GM23338 (cell line): ENCODE measurements around the gene ST14. TPM values are rescaled to one million over a fixed set of nuclear protein-coding genes. Genes with fewer than 3 reads are reported as not detected.

Experiments used
- ATAC-seq: fragments of 200-7000 bp; cut with Tn5 transposase; 3 replicates; pipeline ENCODE4 v1.9.1; 2020
- DNase-seq: peaks from one replicate; pipeline ENCODE4 v3.0.0-alpha.2; 2015; ENCODE audit warnings: low spot score
- H2AFZ ChIP-seq: fragments of 200-600 bp; sonication (generic); 2 replicates; pipeline ENCODE4 v1.8.0; 2016; ENCODE audit warnings: antibody characterized with exemption, mild to moderate bottlenecking, moderate library complexity
- H3F3A ChIP-seq: fragments of 200-600 bp; sonication (generic); replicated peaks from 2 replicates; pipeline ENCODE4 v1.8.0; 2017; ENCODE audit warnings: antibody characterized with exemption, mixed run types, low read depth
- H3K27ac ChIP-seq: fragments of 200-600 bp; sonication (generic); 2 replicates; pipeline ENCODE4 v1.6.1; 2016; ENCODE audit warnings: low read depth
- H3K27me3 ChIP-seq: fragments of 200-600 bp; sonication (generic); 2 replicates; pipeline ENCODE4 v1.8.0; 2016; ENCODE audit warnings: mild to moderate bottlenecking, mixed run types, moderate library complexity; ENCODE audit not compliant: insufficient read depth
- H3K36me3 ChIP-seq: fragments of 200-600 bp; sonication (generic); 2 replicates; pipeline ENCODE4 v1.8.0; 2016; ENCODE audit warnings: mild to moderate bottlenecking; ENCODE audit not compliant: insufficient read depth
- H3K4me1 ChIP-seq: fragments of 200-600 bp; sonication (generic); 2 replicates; pipeline ENCODE4 v1.8.0; 2016; ENCODE audit warnings: mild to moderate bottlenecking, moderate library complexity; ENCODE audit not compliant: insufficient read depth
- H3K4me2 ChIP-seq: fragments of 200-600 bp; sonication (generic); 2 replicates; pipeline ENCODE4 v1.7.1; 2017; ENCODE audit warnings: mixed run types
- H3K4me3 ChIP-seq: fragments of 200-600 bp; sonication (generic); 2 replicates; pipeline ENCODE4 v1.6.1; 2016; ENCODE audit warnings: mixed run types
- H3K79me2 ChIP-seq: fragments of 200-600 bp; sonication (generic); replicated peaks from 2 replicates; pipeline ENCODE4 v1.8.0; 2017; ENCODE audit warnings: mild to moderate bottlenecking; ENCODE audit not compliant: insufficient read depth
- H3K9me2 ChIP-seq: fragments of 200-600 bp; sonication (generic); 2 replicates; pipeline ENCODE4 v1.8.0; 2017; ENCODE audit not compliant: insufficient read depth
- H4K20me1 ChIP-seq: fragments of 200-600 bp; sonication (generic); replicated peaks from 2 replicates; pipeline ENCODE4 v1.8.0; 2017; ENCODE audit warnings: mild to moderate bottlenecking; ENCODE audit not compliant: insufficient read depth
- H3K27ac Mint-ChIP-seq: 2 replicates; pipeline ENCODE4 v1.8.0; 2020; ENCODE audit warnings: inconsistent platforms, mild to moderate bottlenecking, moderate library complexity, mixed read lengths
- H3K27me3 Mint-ChIP-seq: 3 replicates; pipeline ENCODE4 v1.8.0; 2022; ENCODE audit warnings: low read depth, mild to moderate bottlenecking, moderate library complexity, mixed read lengths, inconsistent platforms; ENCODE audit not compliant: insufficient read depth, poor library complexity
- H3K36me3 Mint-ChIP-seq: 3 replicates; pipeline ENCODE4 v1.8.0; 2021; ENCODE audit warnings: low read depth, mild to moderate bottlenecking, inconsistent platforms, moderate library complexity, mixed read lengths
- H3K4me1 Mint-ChIP-seq: 3 replicates; pipeline ENCODE4 v1.8.0; 2020; ENCODE audit warnings: mild to moderate bottlenecking, inconsistent platforms, mixed read lengths
- H3K4me3 Mint-ChIP-seq: 3 replicates; pipeline ENCODE4 v1.8.0; 2021; ENCODE audit warnings: moderate library complexity, mild to moderate bottlenecking, inconsistent platforms, mixed read lengths
- H3K9me3 Mint-ChIP-seq: 3 replicates; pipeline ENCODE4 v1.8.0; 2020; ENCODE audit warnings: moderate library complexity, mild to moderate bottlenecking, inconsistent platforms, mixed read lengths
- CREB1 ChIP-seq: fragments of 250-450 bp; sonication (Bioruptor Pico); IDR thresholded peaks from 2 replicates; pipeline ENCODE4 v1.5.0; 2020; ENCODE audit warnings: low read depth, mild to moderate bottlenecking, moderate library complexity
- ETS1 ChIP-seq: IDR thresholded peaks from 2 replicates; pipeline ENCODE4 v1.6.1; 2016; ENCODE audit warnings: antibody characterized with exemption
- EZH2 ChIP-seq: fragments of 200-600 bp; sonication (generic); IDR thresholded peaks from one replicate; pipeline ENCODE4 v1.8.0; 2017; ENCODE audit warnings: antibody characterized with exemption, mild to moderate bottlenecking, low read depth; ENCODE audit not compliant: unreplicated experiment
- EZH2phosphoT487 ChIP-seq: fragments of 200-600 bp; sonication (generic); IDR thresholded peaks from one replicate; pipeline ENCODE4 v1.8.1; 2018; ENCODE audit warnings: antibody characterized with exemption; ENCODE audit not compliant: unreplicated experiment
- JUNB ChIP-seq: IDR thresholded peaks from one replicate; pipeline ENCODE4 v1.6.1; 2016; ENCODE audit warnings: antibody characterized with exemption; ENCODE audit not compliant: unreplicated experiment
- POLR2AphosphoS5 ChIP-seq: IDR thresholded peaks from 2 replicates; pipeline ENCODE4 v1.6.1; 2016; ENCODE audit warnings: antibody characterized with exemption, low read depth
- REST ChIP-seq: IDR thresholded peaks from one replicate; pipeline ENCODE4 v1.6.1; 2018; ENCODE audit warnings: antibody characterized with exemption; ENCODE audit not compliant: unreplicated experiment
- STAT1 ChIP-seq: IDR thresholded peaks from one replicate; pipeline ENCODE4 v1.6.1; 2016; ENCODE audit warnings: antibody characterized with exemption; ENCODE audit not compliant: unreplicated experiment
- ZNF114 ChIP-seq: fragments of 250-450 bp; sonication (Bioruptor Pico); IDR thresholded peaks from 2 replicates; pipeline ENCODE4 v1.5.0; 2020; ENCODE audit warnings: mild to moderate bottlenecking, moderate library complexity
- polyA plus RNA-seq: library from polyadenylated mRNA; unstranded; fragments of >200 nt; fragmentation: Nextera tagmentation; extraction: Ambion mirVana; gene quantifications from 2 replicates; pipeline ENCODE4 v1.2.1, GENCODE V29; 2016
- total RNA-seq: library from RNA; depleted of rRNA; stranded (reverse); fragments of >200 nt; shearing (Covaris generic); gene quantifications from 2 replicates; pipeline ENCODE4 v1.2.3, GENCODE V29; 2014
- TF ChIP-seq, protein P1 (sequence below): fragments of 250-450 bp; sonication (Bioruptor Pico); IDR thresholded peaks from 2 replicates; pipeline ENCODE4 v1.5.0; 2020; ENCODE audit warnings: mild to moderate bottlenecking, moderate library complexity

Gene ST14
- total and polyA plus RNA-seq, 2 experiments from 2014 or later, result 7.9 to 32.7 TPM

DNA sequence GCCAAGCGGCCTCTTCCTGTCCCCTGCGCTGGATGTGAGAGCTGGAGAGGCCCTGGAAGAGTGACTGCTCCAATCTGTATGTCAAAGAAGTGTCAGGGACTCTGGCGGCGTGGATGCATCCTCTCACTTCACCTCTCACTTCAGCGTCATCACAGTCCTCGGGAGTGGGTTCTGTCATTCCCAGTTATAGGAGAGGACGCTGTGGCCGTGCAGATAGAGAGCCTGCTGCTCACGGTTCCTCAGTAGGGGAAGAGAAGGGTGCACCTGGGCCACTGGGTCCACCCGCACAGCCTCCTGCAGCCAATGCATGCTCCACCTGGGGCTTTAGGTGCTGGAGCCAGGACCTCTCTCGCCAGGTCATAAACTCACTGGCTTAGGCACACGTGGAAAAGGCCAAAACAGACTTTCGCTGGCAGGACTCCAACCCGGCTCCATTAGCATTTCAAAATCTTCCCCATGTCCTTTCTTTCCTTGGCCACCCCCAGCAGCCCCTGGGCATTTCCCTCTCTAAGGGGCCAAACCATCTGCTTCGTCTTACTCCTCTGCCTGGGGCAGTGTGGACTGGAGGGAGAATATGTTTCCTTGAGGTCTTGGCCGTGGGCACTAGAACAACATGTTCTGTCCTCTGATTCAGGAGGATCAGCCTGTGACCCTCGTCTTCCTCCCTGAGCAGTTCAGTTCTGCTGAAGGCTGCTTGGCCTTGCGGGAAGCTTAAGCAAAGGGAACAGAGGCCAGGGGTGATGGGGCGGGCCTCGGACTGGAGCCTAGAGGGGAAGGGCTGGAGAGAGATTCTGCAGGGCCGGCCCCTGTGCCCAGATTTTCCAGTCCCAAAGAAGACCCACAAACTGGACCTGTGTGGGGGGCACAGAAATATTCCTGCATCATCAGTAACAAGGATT, 57.8 kb downstream of the ST14 start (continued):
- TF ChIP-seq STAT1 (no peak), EZH2phosphoT487 (no peak), EZH2 (no peak)
- TF ChIP-seq, protein P1, sequence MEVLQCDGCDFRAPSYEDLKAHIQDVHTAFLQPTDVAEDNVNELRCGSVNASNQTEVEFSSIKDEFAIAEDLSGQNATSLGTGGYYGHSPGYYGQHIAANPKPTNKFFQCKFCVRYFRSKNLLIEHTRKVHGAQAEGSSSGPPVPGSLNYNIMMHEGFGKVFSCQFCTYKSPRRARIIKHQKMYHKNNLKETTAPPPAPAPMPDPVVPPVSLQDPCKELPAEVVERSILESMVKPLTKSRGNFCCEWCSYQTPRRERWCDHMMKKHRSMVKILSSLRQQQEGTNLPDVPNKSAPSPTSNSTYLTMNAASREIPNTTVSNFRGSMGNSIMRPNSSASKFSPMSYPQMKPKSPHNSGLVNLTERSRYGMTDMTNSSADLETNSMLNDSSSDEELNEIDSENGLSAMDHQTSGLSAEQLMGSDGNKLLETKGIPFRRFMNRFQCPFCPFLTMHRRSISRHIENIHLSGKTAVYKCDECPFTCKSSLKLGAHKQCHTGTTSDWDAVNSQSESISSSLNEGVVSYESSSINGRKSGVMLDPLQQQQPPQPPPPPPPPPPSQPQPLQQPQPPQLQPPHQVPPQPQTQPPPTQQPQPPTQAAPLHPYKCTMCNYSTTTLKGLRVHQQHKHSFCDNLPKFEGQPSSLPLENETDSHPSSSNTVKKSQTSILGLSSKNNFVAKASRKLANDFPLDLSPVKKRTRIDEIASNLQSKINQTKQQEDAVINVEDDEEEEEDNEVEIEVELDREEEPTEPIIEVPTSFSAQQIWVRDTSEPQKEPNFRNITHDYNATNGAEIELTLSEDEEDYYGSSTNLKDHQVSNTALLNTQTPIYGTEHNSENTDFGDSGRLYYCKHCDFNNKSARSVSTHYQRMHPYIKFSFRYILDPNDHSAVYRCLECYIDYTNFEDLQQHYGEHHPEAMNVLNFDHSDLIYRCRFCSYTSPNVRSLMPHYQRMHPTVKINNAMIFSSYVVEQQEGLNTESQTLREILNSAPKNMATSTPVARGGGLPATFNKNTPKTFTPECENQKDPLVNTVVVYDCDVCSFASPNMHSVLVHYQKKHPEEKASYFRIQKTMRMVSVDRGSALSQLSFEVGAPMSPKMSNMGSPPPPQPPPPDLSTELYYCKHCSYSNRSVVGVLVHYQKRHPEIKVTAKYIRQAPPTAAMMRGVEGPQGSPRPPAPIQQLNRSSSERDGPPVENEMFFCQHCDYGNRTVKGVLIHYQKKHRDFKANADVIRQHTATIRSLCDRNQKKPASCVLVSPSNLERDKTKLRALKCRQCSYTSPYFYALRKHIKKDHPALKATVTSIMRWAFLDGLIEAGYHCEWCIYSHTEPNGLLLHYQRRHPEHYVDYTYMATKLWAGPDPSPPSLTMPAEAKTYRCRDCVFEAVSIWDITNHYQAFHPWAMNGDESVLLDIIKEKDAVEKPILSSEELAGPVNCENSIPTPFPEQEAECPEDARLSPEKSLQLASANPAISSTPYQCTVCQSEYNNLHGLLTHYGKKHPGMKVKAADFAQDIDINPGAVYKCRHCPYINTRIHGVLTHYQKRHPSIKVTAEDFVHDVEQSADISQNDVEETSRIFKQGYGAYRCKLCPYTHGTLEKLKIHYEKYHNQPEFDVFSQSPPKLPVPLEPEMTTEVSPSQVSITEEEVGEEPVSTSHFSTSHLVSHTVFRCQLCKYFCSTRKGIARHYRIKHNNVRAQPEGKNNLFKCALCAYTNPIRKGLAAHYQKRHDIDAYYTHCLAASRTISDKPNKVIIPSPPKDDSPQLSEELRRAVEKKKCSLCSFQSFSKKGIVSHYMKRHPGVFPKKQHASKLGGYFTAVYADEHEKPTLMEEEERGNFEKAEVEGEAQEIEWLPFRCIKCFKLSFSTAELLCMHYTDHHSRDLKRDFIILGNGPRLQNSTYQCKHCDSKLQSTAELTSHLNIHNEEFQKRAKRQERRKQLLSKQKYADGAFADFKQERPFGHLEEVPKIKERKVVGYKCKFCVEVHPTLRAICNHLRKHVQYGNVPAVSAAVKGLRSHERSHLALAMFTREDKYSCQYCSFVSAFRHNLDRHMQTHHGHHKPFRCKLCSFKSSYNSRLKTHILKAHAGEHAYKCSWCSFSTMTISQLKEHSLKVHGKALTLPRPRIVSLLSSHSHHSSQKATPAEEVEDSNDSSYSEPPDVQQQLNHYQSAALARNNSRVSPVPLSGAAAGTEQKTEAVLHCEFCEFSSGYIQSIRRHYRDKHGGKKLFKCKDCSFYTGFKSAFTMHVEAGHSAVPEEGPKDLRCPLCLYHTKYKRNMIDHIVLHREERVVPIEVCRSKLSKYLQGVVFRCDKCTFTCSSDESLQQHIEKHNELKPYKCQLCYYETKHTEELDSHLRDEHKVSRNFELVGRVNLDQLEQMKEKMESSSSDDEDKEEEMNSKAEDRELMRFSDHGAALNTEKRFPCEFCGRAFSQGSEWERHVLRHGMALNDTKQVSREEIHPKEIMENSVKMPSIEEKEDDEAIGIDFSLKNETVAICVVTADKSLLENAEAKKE (CRISPR knock-in tag), result no peak

DNA sequence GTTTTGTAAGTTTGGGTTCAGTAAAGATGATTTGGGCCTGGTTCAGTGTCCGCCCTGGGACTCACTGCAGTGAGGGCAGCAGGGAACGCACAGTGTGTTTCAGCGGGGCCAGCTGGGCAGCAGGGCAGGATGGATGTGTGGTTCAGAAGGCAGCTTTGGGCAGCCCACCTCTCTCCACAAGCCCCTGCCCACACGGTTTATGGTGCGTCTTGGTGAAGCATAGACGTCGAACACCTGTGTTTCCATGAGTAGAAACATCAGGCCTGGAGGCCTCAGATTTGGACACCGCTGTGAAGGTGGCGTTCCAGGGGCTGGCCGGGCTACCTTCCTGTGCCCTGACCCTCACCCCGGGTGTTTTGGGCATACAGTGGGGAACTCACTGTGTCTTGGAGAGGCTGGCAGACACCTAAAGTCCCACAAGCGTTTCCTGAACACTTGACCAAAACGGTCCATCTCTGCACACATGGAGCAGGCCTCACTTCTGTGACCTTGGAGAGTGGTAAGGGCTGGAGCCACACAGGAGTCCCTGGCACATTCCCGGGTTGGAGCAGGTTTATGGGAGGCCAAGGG, 59.0 kb downstream of the ST14 start:
- peaks cover 3% of the 10 kb centered on the region; the same call in 1 of the 3 replicates for H3K36me3 Mint-ChIP-seq
- DNase-seq (no peak), ATAC-seq (no peak)
- no peak overlapping the region for H3K4me3 Mint-ChIP-seq
- no peak overlapping the region for H3K4me2 ChIP-seq
- no peaks in the 10 kb centered on the region for H3K9me3 Mint-ChIP-seq
- H3K27me3 Mint-ChIP-seq, result peaks cover 10% of the 10 kb centered on the region
- H3K27me3 ChIP-seq, result no peaks in the 10 kb centered on the region
- H3K4me1 ChIP-seq, result peaks cover 10% of the 10 kb centered on the region
- 0 out of 2 replicates have a peak, but pooled peaks cover 3% of the 10 kb centered on the region for H3K9me2 ChIP-seq
- H3K27ac ChIP-seq, result no peak overlapping the region
- no peaks in the 10 kb centered on the region for H3K79me2 ChIP-seq
- no peaks in the 10 kb centered on the region for H4K20me1 ChIP-seq
- H3K4me3 ChIP-seq, result no peak overlapping the region
- H3K36me3 ChIP-seq, result no peaks in the 10 kb centered on the region
- H3K27ac Mint-ChIP-seq, result no peak overlapping the region
- H3K4me1 Mint-ChIP-seq, result peaks cover 13% of the 10 kb centered on the region
- H2AFZ ChIP-seq, result no peak overlapping the region
- no peaks in the 10 kb centered on the region for H3F3A ChIP-seq
- TF ChIP-seq POLR2AphosphoS5, result no peak
- TF ChIP-seq ZNF114, result no peak
- TF ChIP-seq JUNB, result no peak
- TF ChIP-seq ETS1, result no peak
- TF ChIP-seq CREB1 (CRISPR knock-in tag), result no peak
- no peak for TF ChIP-seq REST
- no peak for TF ChIP-seq EZH2
